Fibroblast of gingiva (primary cell): ENCODE measurements around the gene SFN.
A peak's percentile ranks its signal among the peaks of the same experiment; 100 is the strongest.
"Not testable (repeated sequence)": the region's sequence is repeated elsewhere in the genome, so short reads cannot be mapped to it uniquely, and the experiment has no call there.

ENCODE experiments used
- DNase-seq: peaks from one replicate; pipeline ENCODE4 v3.0.0-alpha.2; 2011; ENCODE audit warnings: low read depth

The SFN gene

GRCh38 chr1:26839779-26840178 is 23.2 kb upstream of the SFN start:
- no peak for DNase-seq

- no peak for DNase-seq
Measured at GRCh38 chr1:26844424-26845196, 18.3 kb upstream of the SFN start.

GRCh38 chr1:26847826-26848225 is 15.1 kb upstream of the SFN start:
- not testable (repeated sequence) for DNase-seq

- no peak for DNase-seq
Measured at GRCh38 chr1:26848499-26848898, 14.4 kb upstream of the SFN start.

GRCh38 chr1:26848941-26849774 is 13.8 kb upstream of the SFN start:
- peak; percentile 72 for DNase-seq

- no peak for DNase-seq
Measured at GRCh38 chr1:26851106-26851684, 11.8 kb upstream of the SFN start.

GRCh38 chr1:26852701-26853100 is 10.2 kb upstream of the SFN start:
- no peak for DNase-seq

- DNase-seq, result peak; percentile 70
Measured at GRCh38 chr1:26853156-26853555, 9.8 kb upstream of the SFN start.

GRCh38 chr1:26853600-26853999 is 9.3 kb upstream of the SFN start:
- DNase-seq, result no peak

- DNase-seq, result no peak
Measured at GRCh38 chr1:26854906-26855305, 8.0 kb upstream of the SFN start.

GRCh38 chr1:26855636-26856035 is 7.3 kb upstream of the SFN start:
- DNase-seq, result no peak

- no peak for DNase-seq
Measured at GRCh38 chr1:26856181-26856580, 6.8 kb upstream of the SFN start.

- no peak for DNase-seq
Measured at GRCh38 chr1:26856604-26857469, 6.1 kb upstream of the SFN start.

GRCh38 chr1:26857473-26858060 is 5.4 kb upstream of the SFN start:
- DNase-seq, result no peak

- DNase-seq, result no peak
Measured at GRCh38 chr1:26858160-26858559, 4.8 kb upstream of the SFN start.

- no peak for DNase-seq
Measured at GRCh38 chr1:26858891-26859640, 3.9 kb upstream of the SFN start.

GRCh38 chr1:26861286-26861701 is 1.7 kb upstream of the SFN start:
- DNase-seq, result peak; percentile 23

GRCh38 chr1:26861889-26862378 is 1.0 kb upstream of the SFN start:
- DNase-seq, result no peak

- DNase-seq, result no peak
Measured at GRCh38 chr1:26863685-26864077, 732 bp downstream of the SFN start.

GRCh38 chr1:26864610-26865480 is 1.9 kb downstream of the SFN start:
- DNase-seq, result peak; percentile 98
